Tibial nerve (tissue), 4 donors: ENCODE data around the gene PC. TPM values are rescaled to one million over a fixed set of nuclear protein-coding genes. Genes with fewer than 3 reads are reported as not detected.

Experiments used
- DNase-seq, 2 donors: peaks; one replicate each; pipeline ENCODE4 v3.0.0-alpha.2; 2019; ENCODE audit warnings: low spot score in 2 of 2
- H3K27ac ChIP-seq, 4 donors: fragments of 200-600 bp; sonication (generic) in 3 of 4; one replicate each; pipeline ENCODE4 v1.5.1; 2017 to 2019; ENCODE audit warnings: mild to moderate bottlenecking in 1 of 4
- H3K27me3 ChIP-seq, 2 donors: fragments of 200-600 bp; sonication (generic) in 1 of 2; one replicate each; pipeline versions ENCODE4 v1.5.1 to v1.6.0; 2017 to 2019
- H3K36me3 ChIP-seq, 3 donors: fragments of 200-600 bp; sonication (generic); one replicate each; pipeline ENCODE4 v1.5.1; 2018 to 2019
- H3K4me1 ChIP-seq, 4 donors: fragments of 200-600 bp; sonication (generic) in 3 of 4; one replicate each; pipeline ENCODE4 v1.5.1; 2017 to 2019
- H3K4me3 ChIP-seq, 4 donors: fragments of 200-600 bp; sonication (generic) in 3 of 4; one replicate each; pipeline ENCODE4 v1.5.1; 2017 to 2019; ENCODE audit warnings: mild to moderate bottlenecking in 1 of 4, moderate library complexity in 1 of 4
- H3K9me3 ChIP-seq, 4 donors: fragments of 200-600 bp; sonication (generic) in 3 of 4; one replicate each; pipeline ENCODE4 v1.5.1; 2017 to 2019
- EP300 ChIP-seq, 2 donors: sonication (generic); formaldehyde crosslinking; IDR thresholded peaks; one replicate each; pipeline ENCODE4 v1.6.1; 2017; ENCODE audit warnings: antibody characterized with exemption in 2 of 2, mild to moderate bottlenecking in 1 of 2
- POLR2A ChIP-seq, 2 donors: fragments of 450-650 bp; IDR thresholded peaks; one replicate each; pipeline ENCODE4 v1.6.1; 2017; ENCODE audit warnings: antibody characterized with exemption in 2 of 2, mild to moderate bottlenecking in 2 of 2, moderate library complexity in 2 of 2
- WGBS, 2 donors: methylation state at CpG; one replicate each; pipeline ENCODE4 v1.1.5; 2018; 5-methylcytosine and 5-hydroxymethylcytosine counted together
- total RNA-seq, 4 donors: library from RNA; depleted of rRNA; stranded (reverse); fragments of >200 nt; gene quantifications; one replicate each; pipeline ENCODE4 v1.1.0, GENCODE V29; 2016
- TF ChIP-seq, protein P1 (sequence below), 5 experiments: fragments of 200-600 bp in 3 of 5; fragments of 450-650 bp in 2 of 5; sonication (generic) in 3 of 5; IDR thresholded peaks; one replicate each; pipeline ENCODE4 v1.5.1; 2016 to 2019; ENCODE audit warnings: antibody characterized with exemption in 5 of 5, mild to moderate bottlenecking in 3 of 5, moderate library complexity in 2 of 5

Gene PC
- total RNA-seq, 4 donors from 2014 or later = 82.5 to 135 (median 90.2) TPM

DNA sequence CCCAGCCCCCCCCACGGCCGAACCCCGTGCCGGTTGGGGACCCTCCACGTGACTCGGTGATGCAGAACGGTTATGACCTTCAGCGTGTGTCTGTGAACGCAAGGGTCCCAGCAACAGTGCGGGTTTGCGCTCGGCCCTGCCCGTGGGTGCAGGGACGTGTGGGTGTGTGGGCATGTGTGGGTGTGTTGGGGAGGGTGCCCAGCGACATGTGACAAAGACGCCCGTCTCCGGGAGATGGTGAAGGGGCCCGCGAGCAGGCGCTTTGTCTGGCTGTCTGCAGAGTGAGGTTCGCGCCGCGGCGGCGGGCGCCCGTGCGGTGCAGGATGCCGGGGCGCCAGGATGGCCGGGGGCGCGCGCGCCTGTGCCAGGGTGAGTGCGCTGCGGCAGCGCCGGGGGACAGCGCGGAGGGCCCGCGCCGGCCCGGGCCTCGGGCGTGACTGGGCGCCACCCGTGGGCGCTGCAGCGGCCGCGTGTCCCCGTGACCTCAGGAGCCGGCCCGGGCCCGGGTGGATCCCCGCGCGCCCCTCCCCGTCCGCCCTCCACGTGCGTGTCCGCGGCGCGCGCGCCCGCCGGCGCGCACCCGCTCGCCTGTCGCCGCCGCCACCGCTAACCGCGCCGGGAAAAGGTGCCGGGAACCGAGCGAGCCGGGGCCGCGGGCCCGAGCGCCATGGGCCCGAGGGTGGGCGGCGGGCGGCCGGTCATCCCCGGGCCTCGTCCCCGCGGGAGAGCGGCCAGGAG, 101.5 kb downstream of the PC start, which contains the start of gene LRFN4:
Gene LRFN4 (plus strand): TSS at position 569 of the 738 bp plus-strand sequence. CDS start 681 bp downstream, outside the sequence.
- peak within 1 kb of the TSS; percentile 55 to 76 (median 74) for H3K4me3 ChIP-seq
- TF ChIP-seq, protein P1, sequence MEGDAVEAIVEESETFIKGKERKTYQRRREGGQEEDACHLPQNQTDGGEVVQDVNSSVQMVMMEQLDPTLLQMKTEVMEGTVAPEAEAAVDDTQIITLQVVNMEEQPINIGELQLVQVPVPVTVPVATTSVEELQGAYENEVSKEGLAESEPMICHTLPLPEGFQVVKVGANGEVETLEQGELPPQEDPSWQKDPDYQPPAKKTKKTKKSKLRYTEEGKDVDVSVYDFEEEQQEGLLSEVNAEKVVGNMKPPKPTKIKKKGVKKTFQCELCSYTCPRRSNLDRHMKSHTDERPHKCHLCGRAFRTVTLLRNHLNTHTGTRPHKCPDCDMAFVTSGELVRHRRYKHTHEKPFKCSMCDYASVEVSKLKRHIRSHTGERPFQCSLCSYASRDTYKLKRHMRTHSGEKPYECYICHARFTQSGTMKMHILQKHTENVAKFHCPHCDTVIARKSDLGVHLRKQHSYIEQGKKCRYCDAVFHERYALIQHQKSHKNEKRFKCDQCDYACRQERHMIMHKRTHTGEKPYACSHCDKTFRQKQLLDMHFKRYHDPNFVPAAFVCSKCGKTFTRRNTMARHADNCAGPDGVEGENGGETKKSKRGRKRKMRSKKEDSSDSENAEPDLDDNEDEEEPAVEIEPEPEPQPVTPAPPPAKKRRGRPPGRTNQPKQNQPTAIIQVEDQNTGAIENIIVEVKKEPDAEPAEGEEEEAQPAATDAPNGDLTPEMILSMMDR (IDR thresholded peaks at IDR 0.05) = no peak
- peak in 1 of 2 donors; percentile 28 for TF ChIP-seq POLR2A (IDR thresholded peaks at IDR 0.05)
- TF ChIP-seq EP300 (IDR thresholded peaks at IDR 0.05) = peak; percentile 3 to 62
- H3K9me3 ChIP-seq = no peaks in the 10 kb centered on the region
- H3K27me3 ChIP-seq = no peaks in the 10 kb centered on the region
- H3K36me3 ChIP-seq = peaks cover 0 to 54% (median 0%) of the 10 kb centered on the region in 3 donors
- peaks cover 0 to 21% (median 5%) of the 10 kb centered on the region in 4 donors for H3K4me1 ChIP-seq
- DNase-seq = no peak
- WGBS, 2 donors = 0 to 1% methylated on average over 47 to 87 of the region's 103 CpGs
- peak within 1 kb of the TSS; percentile 84 to 97 (median 92) for H3K27ac ChIP-seq

DNA sequence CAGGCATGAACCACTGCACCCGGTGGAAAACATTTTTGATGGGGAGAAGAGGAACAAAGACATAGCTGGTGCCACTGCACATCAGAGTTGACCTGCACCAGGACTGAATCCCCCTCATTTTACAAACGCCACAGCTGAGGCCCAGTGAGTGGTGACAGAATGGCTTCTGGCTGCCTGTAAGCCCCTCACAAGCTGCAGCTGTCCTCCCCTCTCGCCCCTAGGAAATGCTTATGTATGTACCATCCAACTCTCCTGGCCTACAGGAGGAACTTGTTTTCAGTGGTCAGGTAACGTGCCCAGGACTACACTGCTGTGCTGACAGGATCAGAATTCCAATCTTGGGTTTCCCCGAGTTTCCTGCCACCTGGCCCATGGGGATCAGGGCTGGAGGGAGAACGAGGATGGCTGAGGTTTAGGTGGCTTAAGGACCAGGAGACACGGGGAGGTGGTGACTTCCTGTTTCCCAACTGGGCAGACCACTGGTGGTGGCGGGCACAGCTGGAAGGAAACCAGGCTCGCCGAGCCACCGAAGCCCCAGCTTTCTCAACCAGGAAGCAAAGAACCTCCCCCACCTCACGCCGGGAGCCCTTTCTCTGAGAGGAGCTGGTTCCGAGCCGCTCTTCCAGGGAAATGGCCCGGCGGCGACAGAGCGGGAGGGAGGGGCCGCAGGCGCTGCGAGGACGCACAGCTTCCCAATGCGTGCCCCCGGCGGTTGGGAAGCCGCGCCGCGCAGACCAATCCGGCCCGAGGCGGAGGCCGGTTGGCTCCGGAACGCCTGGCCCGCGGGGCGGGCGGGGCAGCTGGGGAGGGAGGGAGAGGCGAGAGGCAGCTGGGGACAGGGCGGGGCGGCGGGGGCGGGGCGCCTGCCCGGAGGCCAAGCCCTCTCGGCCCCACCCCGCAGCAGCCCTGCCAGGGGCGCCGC, 102.3 kb downstream of the PC start:
- TF ChIP-seq POLR2A (IDR thresholded peaks at IDR 0.05) (peak; percentile 26 to 69), EP300 (IDR thresholded peaks at IDR 0.05) (peak; percentile 10 to 89)
- TF ChIP-seq, protein P1 (IDR thresholded peaks at IDR 0.05) = peak in 2 of 5 experiments; percentile 10 to 32
- Histone ChIP-seq H3K4me3 (peak overlapping the region; percentile 55 to 76 (median 74)), H3K4me1 (peaks cover 0 to 21% (median 5%) of the 10 kb centered on the region in 4 donors), H3K9me3 (no peaks in the 10 kb centered on the region), H3K27me3 (no peaks in the 10 kb centered on the region), H3K27ac (peak overlapping the region; percentile 84 to 97 (median 92)), H3K36me3 (peaks cover 0 to 54% (median 0%) of the 10 kb centered on the region in 3 donors)
- DNase-seq = peak; percentile 83 to 90
- 7 to 12% methylated on average over 19 to 32 of the region's 51 CpGs for WGBS, 2 donors

DNA sequence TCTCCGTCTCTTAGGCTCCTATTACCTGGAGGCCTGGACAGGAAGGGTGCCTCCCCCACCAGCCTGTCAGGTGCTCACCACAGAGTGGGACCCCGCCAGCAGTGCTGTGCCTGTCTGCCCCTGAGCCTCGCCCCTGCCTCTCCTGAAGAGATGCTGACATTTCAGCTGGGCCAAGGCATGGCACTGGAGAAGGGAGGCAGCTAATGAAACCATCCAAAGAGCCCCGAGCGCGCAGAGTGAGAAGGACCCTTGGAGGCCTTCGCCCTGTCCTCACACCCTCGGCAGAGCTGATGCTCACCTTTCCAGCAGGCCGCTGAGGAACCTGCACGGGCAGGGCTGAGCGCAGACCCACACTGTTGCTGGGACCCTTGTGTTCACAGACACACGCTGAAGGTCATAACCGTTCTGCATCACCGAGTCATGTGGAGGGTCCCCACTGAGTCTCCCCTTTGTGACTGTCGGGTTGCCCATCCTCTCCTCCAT, 103.4 kb downstream of the PC start:
- Histone ChIP-seq H3K4me3 (no peak overlapping the region), H3K36me3 (peaks cover 0 to 54% (median 0%) of the 10 kb centered on the region in 3 donors), H3K9me3 (no peaks in the 10 kb centered on the region), H3K4me1 (peaks cover 0 to 21% (median 5%) of the 10 kb centered on the region in 4 donors), H3K27ac (peak overlapping the region in 2 of 4 donors; percentile 95 to 97), H3K27me3 (no peaks in the 10 kb centered on the region)
- DNase-seq = no peak
- TF ChIP-seq EP300 (IDR thresholded peaks at IDR 0.05) = no peak
- TF ChIP-seq, protein P1 (IDR thresholded peaks at IDR 0.05) = no peak
- 87 to 97% methylated on average over 12 to 14 of the region's 15 CpGs for WGBS, 2 donors

DNA sequence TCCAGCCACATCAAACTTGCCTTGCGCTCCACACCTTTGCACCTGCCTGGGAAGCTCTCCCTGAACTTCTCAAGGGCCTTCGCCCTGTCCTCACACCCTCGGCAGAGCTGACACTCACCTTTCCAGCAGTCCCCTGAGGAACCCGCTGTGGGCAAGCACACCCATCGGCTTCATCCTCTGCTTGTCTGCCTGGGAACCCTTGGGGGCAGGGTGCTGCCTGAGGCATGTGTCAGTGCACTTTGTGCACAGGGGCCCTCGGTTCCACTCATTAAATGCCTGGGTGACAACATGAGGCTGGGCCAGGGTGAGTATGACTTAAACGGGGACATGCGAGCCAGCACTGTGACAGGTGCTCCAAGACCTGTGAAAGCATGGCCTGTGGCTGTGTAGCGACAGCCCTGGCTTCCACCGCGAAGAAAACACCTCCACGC, 103.9 kb downstream of the PC start:
- no peak for DNase-seq
- Histone ChIP-seq H3K4me3 (no peak overlapping the region), H3K36me3 (peaks cover 0 to 54% (median 0%) of the 10 kb centered on the region in 3 donors), H3K4me1 (peaks cover 0 to 19% (median 5%) of the 10 kb centered on the region in 4 donors), H3K27ac (peak overlapping the region in 1 of 4 donors; percentile 97), H3K27me3 (no peaks in the 10 kb centered on the region), H3K9me3 (no peaks in the 10 kb centered on the region)
- 89 to 92% methylated on average over 9 to 12 of the region's 12 CpGs for WGBS, 2 donors
- no peak for TF ChIP-seq EP300 (IDR thresholded peaks at IDR 0.05)
- TF ChIP-seq, protein P1 (IDR thresholded peaks at IDR 0.05) = no peak
- no peak for TF ChIP-seq POLR2A (IDR thresholded peaks at IDR 0.05)
